Mesothelial cell of epicardium (in vitro differentiated cells): ENCODE measurements around the gene HNRNPCL4. TPM values are rescaled to one million over a fixed set of nuclear protein-coding genes. Genes with fewer than 3 reads are reported as not detected.
"Not testable (repeated sequence)": the region's sequence is repeated elsewhere in the genome, so short reads cannot be mapped to it uniquely, and the experiment has no call there.

ENCODE experiments used
- DNase-seq, 2 experiments: peaks; one replicate each; pipeline ENCODE4 v3.0.0; 2021; ENCODE audit warnings: low spot score in 2 of 2; ENCODE audit not compliant: unreplicated experiment in 2 of 2
- H3K27ac Mint-ChIP-seq: 2 replicates; pipeline ENCODE4 v1.8.0; 2021; ENCODE audit warnings: mixed read lengths
- H3K27me3 Mint-ChIP-seq: 2 replicates; pipeline ENCODE4 v1.8.0; 2021; ENCODE audit warnings: low read depth, mixed read lengths
- H3K36me3 Mint-ChIP-seq: 2 replicates; pipeline ENCODE4 v1.8.0; 2021; ENCODE audit warnings: mixed read lengths
- H3K4me1 Mint-ChIP-seq: 2 replicates; pipeline ENCODE4 v1.8.0; 2021; ENCODE audit warnings: mixed read lengths
- H3K4me3 Mint-ChIP-seq: 2 replicates; pipeline ENCODE4 v1.8.0; 2021; ENCODE audit warnings: mild to moderate bottlenecking, moderate library complexity, mixed read lengths
- H3K9me3 Mint-ChIP-seq: 2 replicates; pipeline ENCODE4 v1.8.0; 2021; ENCODE audit warnings: mixed read lengths
- total RNA-seq: library from RNA; stranded (reverse); gene quantifications from 3 replicates; pipeline ENCODE4 v1.2.1, GENCODE V29; 2021

The HNRNPCL4 gene
- not detected in 3 replicates for total RNA-seq

DNA sequence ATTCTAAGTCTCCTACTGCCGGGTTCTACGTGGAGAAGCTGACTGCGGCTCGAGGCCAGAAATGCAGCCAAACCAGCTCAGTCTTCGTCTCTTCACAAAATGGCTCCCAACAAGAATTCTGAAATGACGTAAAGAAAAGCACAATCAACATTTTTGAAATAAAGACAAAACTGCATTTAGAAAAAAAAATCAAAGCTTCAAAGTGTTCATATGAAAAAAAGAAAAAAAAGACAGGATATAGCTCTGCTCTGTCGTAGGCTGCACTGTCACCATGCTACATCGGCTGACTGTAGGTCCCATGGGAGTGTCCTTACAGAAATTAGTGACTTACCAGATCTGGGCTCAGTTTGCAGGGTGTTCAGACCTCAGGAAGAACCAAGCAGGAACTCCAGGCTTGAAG, at the start of gene HNRNPCL4:
Gene HNRNPCL4 (minus strand): TSS at position 101 of the 400 bp plus-strand sequence. CDS start 164 bp downstream, outside the sequence.
- H3K27me3 Mint-ChIP-seq, H3K4me3 Mint-ChIP-seq, H3K9me3 Mint-ChIP-seq, H3K27ac Mint-ChIP-seq, DNase-seq, H3K36me3 Mint-ChIP-seq, H3K4me1 Mint-ChIP-seq: not testable (repeated sequence)

DNA sequence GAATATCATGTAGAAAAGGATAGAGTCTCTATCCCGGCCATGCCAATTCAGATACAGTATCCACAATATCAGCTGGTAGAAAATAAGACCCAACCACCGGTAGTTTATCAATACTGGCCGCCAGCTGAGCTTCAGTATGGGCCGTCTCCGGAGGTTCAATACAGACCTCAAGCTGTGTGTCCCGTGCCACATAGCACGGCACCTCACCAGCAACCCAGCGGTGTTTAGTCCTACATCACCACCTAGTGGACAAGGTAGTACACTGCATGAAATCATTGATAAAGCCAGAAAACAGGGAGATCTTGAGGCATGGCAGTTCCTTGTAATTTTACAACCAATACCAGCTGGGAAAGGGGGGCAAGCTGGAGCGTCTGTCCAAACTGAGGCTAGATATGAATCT, 43.3 kb upstream of the HNRNPCL4 start:
- H3K27me3 Mint-ChIP-seq, H3K4me3 Mint-ChIP-seq, H3K9me3 Mint-ChIP-seq, H3K36me3 Mint-ChIP-seq, H3K27ac Mint-ChIP-seq, DNase-seq, H3K4me1 Mint-ChIP-seq: not testable (repeated sequence)

DNA sequence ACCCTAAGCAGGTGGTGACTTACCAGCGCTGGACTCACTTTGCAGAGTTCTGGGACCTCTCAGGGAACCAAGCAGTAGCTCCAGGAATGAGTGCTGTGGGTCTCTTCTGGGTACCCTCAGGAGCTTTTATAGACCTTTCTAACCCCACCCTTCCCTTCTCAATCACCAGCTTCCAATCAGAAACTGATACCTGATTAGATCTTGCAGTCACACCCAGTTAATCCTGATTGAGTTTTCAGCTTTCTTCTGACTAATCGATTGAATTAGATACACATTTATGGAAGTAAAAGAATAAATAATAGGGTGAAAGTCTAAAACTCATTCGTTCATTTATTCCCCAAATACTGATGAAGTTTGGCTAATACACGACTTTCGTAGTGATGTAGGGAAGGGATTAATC, 35.9 kb upstream of the HNRNPCL4 start, which contains the start of gene PRAMEF13:
Gene PRAMEF13 (minus strand): TSS at position 101 of the 400 bp plus-strand sequence. CDS start 1,820 bp downstream, outside the sequence.
- not testable (repeated sequence) for H3K36me3 Mint-ChIP-seq, DNase-seq, H3K9me3 Mint-ChIP-seq, H3K27ac Mint-ChIP-seq, H3K27me3 Mint-ChIP-seq, H3K4me1 Mint-ChIP-seq, H3K4me3 Mint-ChIP-seq

DNA sequence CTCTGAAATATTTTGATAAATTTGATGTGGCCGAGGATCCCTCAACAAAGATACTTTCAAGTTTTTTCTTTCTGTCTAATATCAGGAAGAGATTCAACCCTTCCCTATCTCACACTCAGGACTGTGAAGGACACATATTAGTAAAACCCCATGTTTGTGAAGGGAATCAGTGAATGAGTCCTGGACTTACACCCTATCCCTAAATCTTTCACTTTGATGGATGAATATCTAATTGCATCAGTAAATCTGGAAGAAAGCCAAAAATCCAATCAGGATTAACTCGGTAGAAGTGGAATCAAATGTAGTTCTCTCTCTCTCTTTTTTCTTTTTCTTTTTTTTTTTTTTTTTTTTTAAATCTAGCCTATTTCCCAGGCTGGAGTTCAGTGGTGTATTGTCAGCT, 6.1 kb upstream of the HNRNPCL4 start, which contains the start of gene PRAMEF9:
Gene PRAMEF9 (plus strand): TSS at position 301 of the 400 bp plus-strand sequence. CDS start 3,433 bp downstream, outside the sequence.
- DNase-seq, H3K27me3 Mint-ChIP-seq, H3K36me3 Mint-ChIP-seq, H3K27ac Mint-ChIP-seq, H3K4me1 Mint-ChIP-seq, H3K9me3 Mint-ChIP-seq, H3K4me3 Mint-ChIP-seq: not testable (repeated sequence)

DNA sequence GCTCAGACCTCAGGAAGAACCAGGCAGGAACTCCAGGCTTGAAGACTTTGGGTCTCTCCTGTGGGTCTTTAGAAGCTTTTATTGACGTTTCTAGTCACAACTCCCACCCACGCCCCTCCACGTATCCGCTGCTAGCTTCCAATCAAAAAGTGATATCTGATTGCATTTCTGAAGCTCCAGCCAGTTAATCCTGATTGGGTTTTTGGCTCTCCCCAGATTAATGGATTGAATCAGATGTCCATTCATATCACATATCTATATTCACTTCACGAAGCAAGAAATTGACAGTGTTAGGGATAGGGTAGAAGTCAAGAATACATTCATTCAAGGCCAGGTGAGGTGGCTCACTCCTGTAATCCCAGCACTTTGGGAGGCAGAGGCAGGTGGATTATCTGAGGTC, 9.5 kb downstream of the HNRNPCL4 start, which contains the start of gene PRAMEF26:
Gene PRAMEF26 (minus strand): TSS at position 101 of the 400 bp plus-strand sequence. CDS start 2,914 bp downstream, outside the sequence.
- H3K9me3 Mint-ChIP-seq, H3K36me3 Mint-ChIP-seq, H3K4me3 Mint-ChIP-seq, H3K27ac Mint-ChIP-seq, H3K4me1 Mint-ChIP-seq, DNase-seq, H3K27me3 Mint-ChIP-seq: not testable (repeated sequence)

DNA sequence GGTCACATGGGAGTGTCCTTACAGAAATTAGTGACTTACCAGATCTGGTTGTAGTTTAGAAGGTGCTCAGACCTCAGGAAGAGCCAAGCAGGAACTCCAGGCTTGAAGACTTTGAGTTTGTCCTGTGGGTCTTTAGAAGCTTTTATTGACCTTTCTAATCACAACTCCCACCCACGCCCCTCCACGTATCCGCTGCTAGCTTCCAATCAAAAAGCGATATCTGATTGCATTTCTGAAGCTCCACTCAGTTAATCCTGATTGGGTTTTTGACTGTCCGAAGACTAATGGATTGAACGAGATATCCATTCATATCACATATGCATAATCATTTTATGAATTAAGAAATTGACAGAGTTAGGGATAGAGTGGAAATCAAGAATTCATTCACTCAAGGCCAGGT, 48.7 kb downstream of the HNRNPCL4 start, which contains the start of gene HNRNPCL2:
Gene HNRNPCL2 (minus strand): TSS at position 101 of the 400 bp plus-strand sequence. CDS start 454 bp downstream, outside the sequence.
- not testable (repeated sequence) for H3K4me1 Mint-ChIP-seq, H3K4me3 Mint-ChIP-seq, DNase-seq, H3K27ac Mint-ChIP-seq, H3K27me3 Mint-ChIP-seq, H3K36me3 Mint-ChIP-seq
- peaks cover 70% of the 10 kb centered on the region for H3K9me3 Mint-ChIP-seq

Other genes starting within 250 kb of the HNRNPCL4 start
- gene PRAMEF7, start 249.0 kb downstream of the HNRNPCL4 start, total RNA-seq: not detected in 3 replicates
- gene PRAMEF6, start 218.1 kb downstream of the HNRNPCL4 start, total RNA-seq: not detected in 3 replicates
- gene PRAMEF27, start 109.1 kb downstream of the HNRNPCL4 start, total RNA-seq: not detected in 3 replicates
- gene HNRNPCL3, start 104.9 kb downstream of the HNRNPCL4 start, total RNA-seq: not detected in 3 replicates
- gene PRAMEF25, start 94.9 kb downstream of the HNRNPCL4 start, total RNA-seq: not detected in 3 replicates
- gene HNRNPCL2, start 48.8 kb downstream of the HNRNPCL4 start, total RNA-seq: not detected in 3 replicates
- not detected in 3 replicates for gene PRAMEF26, start 9.6 kb downstream of the HNRNPCL4 start, total RNA-seq
- gene PRAMEF9, start 6.2 kb upstream of the HNRNPCL4 start, total RNA-seq: not detected in 3 replicates
- gene PRAMEF13, start 35.8 kb upstream of the HNRNPCL4 start, total RNA-seq: not detected in 3 replicates
- not detected in 3 replicates for gene PRAMEF18, start 60.5 kb upstream of the HNRNPCL4 start, total RNA-seq
- gene PRAMEF5, start 88.6 kb upstream of the HNRNPCL4 start, total RNA-seq: not detected in 3 replicates
- not detected in 3 replicates for gene PRAMEF8, start 119.5 kb upstream of the HNRNPCL4 start, total RNA-seq
- gene PRAMEF33, start 137.9 kb upstream of the HNRNPCL4 start, total RNA-seq: not detected in 3 replicates
- not detected in 3 replicates for gene PRAMEF15, start 149.9 kb upstream of the HNRNPCL4 start, total RNA-seq
- not detected in 3 replicates for gene PRAMEF14, start 181.5 kb upstream of the HNRNPCL4 start, total RNA-seq
- not detected in 3 replicates for gene PRAMEF19, start 206.3 kb upstream of the HNRNPCL4 start, total RNA-seq
- gene PRAMEF17, start 224.0 kb upstream of the HNRNPCL4 start, total RNA-seq: not detected in 3 replicates
- gene PRAMEF20, start 244.8 kb upstream of the HNRNPCL4 start, total RNA-seq: not detected in 3 replicates